HepG2 (cell line): ENCODE results near the gene NRL. TPM values are rescaled to one million over a fixed set of nuclear protein-coding genes. Genes with fewer than 3 reads are reported as not detected.
A peak's percentile ranks its signal among the peaks of the same experiment; 100 is the strongest.

Experiments
- ARID5B ChIP-seq: IDR thresholded peaks from 2 replicates; pipeline ENCODE4 v1.4.0; 2020; ENCODE audit warnings: mild to moderate bottlenecking, missing genetic modification reagents
- DMAP1 ChIP-seq: IDR thresholded peaks from 2 replicates; pipeline ENCODE4 v1.6.1; 2016
- EHMT2 ChIP-seq: fragments of 200-600 bp; sonication (generic); IDR thresholded peaks from 2 replicates; pipeline ENCODE4 v1.7.0; 2017; ENCODE audit warnings: antibody characterized with exemption, low read depth, low read length, borderline replicate concordance
- FOXA1 ChIP-seq, 2 experiments: fragments of 450-650 bp in 1 of 2; sonication (generic) in 1 of 2; formaldehyde crosslinking in 1 of 2; IDR thresholded peaks; 2 replicates each; pipeline versions ENCODE4 v1.4.0 to v1.6.1; 2016 to 2020; ENCODE audit warnings: missing genetic modification reagents in 1 of 2
- GPN1 ChIP-seq: sonication (generic); formaldehyde crosslinking; IDR thresholded peaks from 2 replicates; pipeline ENCODE4 v1.5.1; 2020; ENCODE audit warnings: missing genetic modification reagents, borderline replicate concordance
- HDAC6 ChIP-seq: fragments of 200-600 bp; sonication (generic); IDR thresholded peaks from 2 replicates; pipeline ENCODE4 v1.7.0; 2017; ENCODE audit warnings: mild to moderate bottlenecking, antibody characterized with exemption, low read length, low read depth
- HMG20B ChIP-seq: conservative IDR thresholded peaks from 2 replicates; pipeline ENCODE4 v1.6.1; 2016; ENCODE audit warnings: missing genetic modification reagents, missing compliant biosample characterization
- SNAPC5 ChIP-seq: sonication (generic); formaldehyde crosslinking; IDR thresholded peaks from 2 replicates; pipeline ENCODE4 v1.8.1; 2023; ENCODE audit warnings: mild to moderate bottlenecking, missing genetic modification reagents, borderline replicate concordance
- ZBTB43 ChIP-seq: sonication (generic); formaldehyde crosslinking; conservative IDR thresholded peaks from 2 replicates; pipeline ENCODE4 v1.4.0; 2020; ENCODE audit warnings: missing genetic modification reagents
- ZC3H13 ChIP-seq: sonication (generic); formaldehyde crosslinking; IDR thresholded peaks from 2 replicates; pipeline ENCODE4 v1.8.1; 2023; ENCODE audit warnings: mild to moderate bottlenecking, missing genetic modification reagents, moderate library complexity
- ZMAT5 ChIP-seq: sonication (generic); formaldehyde crosslinking; IDR thresholded peaks from 2 replicates; pipeline ENCODE4 v1.5.0; 2020; ENCODE audit warnings: mild to moderate bottlenecking, low read depth, missing genetic modification reagents, borderline replicate concordance
- ZNF281 ChIP-seq: sonication (generic); formaldehyde crosslinking; IDR thresholded peaks from 2 replicates; pipeline ENCODE4 v1.4.0; 2020; ENCODE audit warnings: missing genetic modification reagents, borderline replicate concordance
- ZNF33A ChIP-seq: sonication (generic); formaldehyde crosslinking; IDR thresholded peaks from 2 replicates; pipeline ENCODE4 v1.5.1; 2020; ENCODE audit warnings: missing genetic modification reagents, mild to moderate bottlenecking, moderate library complexity, borderline replicate concordance
- ZNF441 ChIP-seq: sonication (generic); formaldehyde crosslinking; IDR thresholded peaks from 2 replicates; pipeline ENCODE4 v1.7.0; 2021; ENCODE audit warnings: missing genetic modification reagents, borderline replicate concordance
- ZNF570 ChIP-seq: sonication (generic); formaldehyde crosslinking; IDR thresholded peaks from 2 replicates; pipeline ENCODE4 v1.4.0; 2020; ENCODE audit warnings: mild to moderate bottlenecking, missing genetic modification reagents, borderline replicate concordance
- ZNF597 ChIP-seq: sonication (generic); formaldehyde crosslinking; IDR thresholded peaks from 2 replicates; pipeline ENCODE4 v1.5.0; 2020; ENCODE audit warnings: missing genetic modification reagents
- polyA plus RNA-seq, 8 experiments: library from polyadenylated mRNA; depleted of rRNA in 3 of 8; stranded (reverse) in 7 of 8; unstranded in 1 of 8; fragments of >200 nt; fragmentation: Illumina TruSeq in 4 of 8; extraction: Trizol in 4 of 8; gene quantifications; 2 replicates each; pipeline versions ENCODE4 v1.2.1 to v1.2.3, GENCODE V29; 2011 to 2016; ENCODE audit warnings: low read depth in 4 of 8, missing spikeins in 1 of 8, mixed read lengths in 1 of 8; ENCODE audit not compliant: insufficient read depth in 1 of 8
- total RNA-seq, 5 experiments: library from RNA; depleted of rRNA; stranded (reverse); fragments of >200 nt; fragmentation: Illumina TruSeq; extraction: Trizol; gene quantifications; 2 replicates each; pipeline ENCODE4 v1.2.3, GENCODE V29; 2016; ENCODE audit warnings: low read depth in 1 of 5

Gene NRL
- total and polyA plus RNA-seq, 2 of the 13 experiments (the other 11 are each of a cell fraction or from before 2014, with no cell fraction given) = 2.5 to 4.7 TPM

DNA sequence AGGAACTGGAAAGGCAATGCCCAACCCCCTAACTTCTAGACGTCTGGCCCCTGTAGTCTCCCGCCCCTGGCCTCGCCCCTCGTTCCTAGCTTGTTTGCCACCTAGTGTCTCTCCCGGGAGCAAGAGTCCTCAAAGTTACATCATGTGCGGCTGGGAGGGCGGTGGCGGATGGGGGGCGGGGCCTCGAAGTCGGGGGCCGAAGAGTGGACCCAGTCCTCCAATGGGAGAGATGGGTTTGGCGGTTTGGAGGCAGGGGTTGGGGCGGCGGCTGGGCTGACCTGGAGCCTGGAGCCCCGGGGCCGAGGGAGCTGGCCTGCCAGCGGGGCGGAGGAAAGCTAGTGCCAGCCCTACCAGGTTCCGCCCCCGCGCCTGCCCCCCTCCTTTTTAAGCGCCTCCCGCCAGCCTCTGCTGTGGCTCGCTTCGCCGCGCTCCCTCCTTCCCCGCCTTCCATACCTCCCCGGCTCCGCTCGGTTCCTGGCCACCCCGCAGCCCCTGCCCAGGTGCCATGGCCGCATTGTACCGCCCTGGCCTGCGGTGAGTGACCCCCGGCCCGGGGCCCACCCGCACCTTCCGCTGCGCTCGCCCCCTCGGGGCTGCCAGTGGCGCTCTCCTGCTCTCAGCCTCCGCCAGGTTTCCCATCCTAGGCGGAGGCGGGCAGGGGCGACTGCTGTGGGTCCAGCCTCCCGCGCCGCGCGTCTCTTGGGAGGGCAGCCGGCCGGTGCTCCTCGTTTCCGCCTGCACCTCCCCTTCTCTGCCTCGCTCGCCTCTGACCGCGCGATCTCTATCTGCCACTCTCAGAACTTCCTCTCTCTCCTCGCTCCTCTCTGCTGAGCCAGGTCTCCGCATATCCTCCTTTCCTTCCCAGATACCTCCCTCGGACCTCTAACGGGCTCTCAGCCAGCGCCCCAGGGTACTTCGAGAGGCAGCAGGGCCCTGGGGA lies 20.6 kb downstream of the NRL start, which contains the start of gene PCK2 (continued):
- TF ChIP-seq ARID5B (CRISPR knock-in tag) (peak; percentile 88), HMG20B (CRISPR knock-in tag) (peak; percentile 53; the same call in 1 of the 2 replicates), ZC3H13 (CRISPR knock-in tag) (no peak), SNAPC5 (peak; percentile 96; the same call in 1 of the 2 replicates), EHMT2 (peak; percentile 74; the same call in 1 of the 2 replicates), HDAC6 (0 out of 2 replicates have a peak, but pooled peaks have one; percentile 23), ZNF33A (CRISPR knock-in tag) (no peak), ZNF281 (CRISPR knock-in tag) (peak; percentile 91), ZNF441 (CRISPR knock-in tag) (peak; percentile 68; the same call in 1 of the 2 replicates), ZBTB43 (CRISPR knock-in tag) (peak; percentile 94), GPN1 (peak; percentile 98), ZNF570 (no peak), ZMAT5 (CRISPR knock-in tag) (no peak), FOXA1 (IDR thresholded peaks at IDR 0.05) (no peak), FOXA1 (CRISPR knock-in tag; IDR thresholded peaks at IDR 0.05) (peak; percentile 59; the same call in 1 of the 2 replicates), ZNF597 (peak; percentile 92; the same call in 1 of the 2 replicates), DMAP1 (CRISPR knock-in tag) (peak; percentile 96)
